HG03342 (cell line): Measurements from ENCODE around the gene PCSK5.
"Not testable (repeated sequence)": the region's sequence is repeated elsewhere in the genome, so short reads cannot be mapped to it uniquely, and the experiment has no call there.

ENCODE experiments used
- ATAC-seq: cut with Tn5 transposase; IDR thresholded peaks from one replicate; pipeline ENCODE4 v1.9.1; 2021; ENCODE audit warnings: mild to moderate bottlenecking, moderate library complexity; ENCODE audit not compliant: unreplicated experiment

Gene PCSK5

GRCh38 chr9:76044266-76044819 is 153.9 kb downstream of the PCSK5 start:
- no peak for ATAC-seq

- ATAC-seq: no peak
Observed at GRCh38 chr9:76045221-76045620, 154.7 kb downstream of the PCSK5 start.

- no peak for ATAC-seq
Observed at GRCh38 chr9:76049341-76049740, 158.9 kb downstream of the PCSK5 start.

- ATAC-seq: no peak
Observed at GRCh38 chr9:76067696-76068095, 177.2 kb downstream of the PCSK5 start.

- no peak for ATAC-seq
Observed at GRCh38 chr9:76077537-76077936, 187.1 kb downstream of the PCSK5 start.

- ATAC-seq: not testable (repeated sequence)
Observed at GRCh38 chr9:76081281-76081680, 190.8 kb downstream of the PCSK5 start.

- ATAC-seq: no peak
Observed at GRCh38 chr9:76082057-76082456, 191.6 kb downstream of the PCSK5 start.

- no peak for ATAC-seq
Observed at GRCh38 chr9:76085596-76085995, 195.1 kb downstream of the PCSK5 start.

GRCh38 chr9:76086539-76086938 is 196.1 kb downstream of the PCSK5 start:
- ATAC-seq: no peak

GRCh38 chr9:76087976-76088375 is 197.5 kb downstream of the PCSK5 start:
- no peak for ATAC-seq

- ATAC-seq: no peak
Observed at GRCh38 chr9:76090330-76090729, 199.9 kb downstream of the PCSK5 start.

- no peak for ATAC-seq
Observed at GRCh38 chr9:76090909-76091308, 200.4 kb downstream of the PCSK5 start.

- ATAC-seq: no peak
Observed at GRCh38 chr9:76092572-76092971, 202.1 kb downstream of the PCSK5 start.

GRCh38 chr9:76095585-76095984 is 205.1 kb downstream of the PCSK5 start:
- no peak for ATAC-seq

GRCh38 chr9:76099516-76099915 is 209.0 kb downstream of the PCSK5 start:
- ATAC-seq: no peak

GRCh38 chr9:76101075-76101474 is 210.6 kb downstream of the PCSK5 start:
- no peak for ATAC-seq

- ATAC-seq: no peak
Observed at GRCh38 chr9:76101491-76101890, 211.0 kb downstream of the PCSK5 start.

- no peak for ATAC-seq
Observed at GRCh38 chr9:76101947-76102346, 211.5 kb downstream of the PCSK5 start.

- ATAC-seq: no peak
Observed at GRCh38 chr9:76103531-76104315, 213.2 kb downstream of the PCSK5 start.

- no peak for ATAC-seq
Observed at GRCh38 chr9:76107482-76107881, 217.0 kb downstream of the PCSK5 start.

- ATAC-seq: no peak
Observed at GRCh38 chr9:76109953-76110352, 219.5 kb downstream of the PCSK5 start.

GRCh38 chr9:76112151-76112550 is 221.7 kb downstream of the PCSK5 start:
- ATAC-seq: no peak

- no peak for ATAC-seq
Observed at GRCh38 chr9:76114144-76114543, 223.7 kb downstream of the PCSK5 start.
